Measurements from ENCODE around the gene RBM20.
"Not testable (repeated sequence)": the region's sequence is repeated elsewhere in the genome, so short reads cannot be mapped to it uniquely, and the experiment has no call there.

Gene RBM20

GRCh38 chr10:110757586-110757985 lies 113.5 kb downstream of the RBM20 start:
- Histone ChIP-seq H3K4me1 (ENCODE audit: insufficient read depth, low read length) (peaks cover 6% of the 10 kb centered on the region), H3K27me3 (ENCODE audit: insufficient read depth, low read length) (no peaks in the 10 kb centered on the region), H3K9me3 (ENCODE audit: low read length) (no peaks in the 10 kb centered on the region), H2AFZ (ENCODE audit: low read depth, low read length) (no peak overlapping the region), H3K36me3 (ENCODE audit: insufficient read depth, low read length) (no peaks in the 10 kb centered on the region), H3K4me3 (ENCODE audit: low read length) (no peak overlapping the region)

GRCh38 chr10:110758128-110758765 lies 114.1 kb downstream of the RBM20 start:
- no peak overlapping the region for H2AFZ ChIP-seq (ENCODE audit: low read depth, low read length)
- no peaks in the 10 kb centered on the region for H3K36me3 ChIP-seq (ENCODE audit: insufficient read depth, low read length)

GRCh38 chr10:110758898-110759297 lies 114.8 kb downstream of the RBM20 start:
- no peaks in the 10 kb centered on the region for H3K9me3 ChIP-seq (ENCODE audit: low read length)
- no peaks in the 10 kb centered on the region for H3K36me3 ChIP-seq (ENCODE audit: insufficient read depth, low read length)
- H2AFZ ChIP-seq (ENCODE audit: low read depth, low read length) = peak overlapping the region; percentile 32
- H3K4me1 ChIP-seq (ENCODE audit: insufficient read depth, low read length) = peaks cover 6% of the 10 kb centered on the region
- no peak overlapping the region for H3K4me3 ChIP-seq (ENCODE audit: low read length)
- no peaks in the 10 kb centered on the region for H3K27me3 ChIP-seq (ENCODE audit: insufficient read depth, low read length)

More at GRCh38 chr10:110758128-110758765, 114.1 kb downstream of the RBM20 start:
- Histone ChIP-seq H3K4me3 (ENCODE audit: low read length) (no peak overlapping the region), H3K4me1 (ENCODE audit: insufficient read depth, low read length) (peaks cover 6% of the 10 kb centered on the region), H3K9me3 (ENCODE audit: low read length) (no peaks in the 10 kb centered on the region), H3K27me3 (ENCODE audit: insufficient read depth, low read length) (no peaks in the 10 kb centered on the region)

GRCh38 chr10:110759523-110759922 lies 115.4 kb downstream of the RBM20 start:
- no peaks in the 10 kb centered on the region for H3K36me3 ChIP-seq (ENCODE audit: insufficient read depth, low read length)

GRCh38 chr10:110762109-110762848 lies 118.1 kb downstream of the RBM20 start:
- H3K4me3 ChIP-seq (ENCODE audit: low read length) = no peak overlapping the region
- no peaks in the 10 kb centered on the region for H3K9me3 ChIP-seq (ENCODE audit: low read length)
- H3K36me3 ChIP-seq (ENCODE audit: insufficient read depth, low read length) = no peaks in the 10 kb centered on the region
- H2AFZ ChIP-seq (ENCODE audit: low read depth, low read length) = no peak overlapping the region
- H3K4me1 ChIP-seq (ENCODE audit: insufficient read depth, low read length) = peaks cover 15% of the 10 kb centered on the region
- H3K27me3 ChIP-seq (ENCODE audit: insufficient read depth, low read length) = no peaks in the 10 kb centered on the region

More at GRCh38 chr10:110759523-110759922, 115.4 kb downstream of the RBM20 start:
- no peak overlapping the region for H3K4me3 ChIP-seq (ENCODE audit: low read length)
- H3K4me1 ChIP-seq (ENCODE audit: insufficient read depth, low read length) = peaks cover 6% of the 10 kb centered on the region
- no peaks in the 10 kb centered on the region for H3K27me3 ChIP-seq (ENCODE audit: insufficient read depth, low read length)
- H3K9me3 ChIP-seq (ENCODE audit: low read length) = no peaks in the 10 kb centered on the region
- H2AFZ ChIP-seq (ENCODE audit: low read depth, low read length) = no peak overlapping the region

GRCh38 chr10:110762849-110763211 lies 118.7 kb downstream of the RBM20 start:
- Histone ChIP-seq H3K4me1 (ENCODE audit: insufficient read depth, low read length) (peaks cover 15% of the 10 kb centered on the region), H3K36me3 (ENCODE audit: insufficient read depth, low read length) (no peaks in the 10 kb centered on the region), H2AFZ (ENCODE audit: low read depth, low read length) (no peak overlapping the region), H3K4me3 (ENCODE audit: low read length) (no peak overlapping the region), H3K9me3 (ENCODE audit: low read length) (no peaks in the 10 kb centered on the region), H3K27me3 (ENCODE audit: insufficient read depth, low read length) (no peaks in the 10 kb centered on the region)

- H3K36me3 ChIP-seq (ENCODE audit: insufficient read depth, low read length) = no peaks in the 10 kb centered on the region
- H3K27me3 ChIP-seq (ENCODE audit: insufficient read depth, low read length) = no peaks in the 10 kb centered on the region
- no peaks in the 10 kb centered on the region for H3K9me3 ChIP-seq (ENCODE audit: low read length)
- H2AFZ ChIP-seq (ENCODE audit: low read depth, low read length) = no peak overlapping the region
- no peak overlapping the region for H3K4me3 ChIP-seq (ENCODE audit: low read length)
- H3K4me1 ChIP-seq (ENCODE audit: insufficient read depth, low read length) = peaks cover 9% of the 10 kb centered on the region
Measured at GRCh38 chr10:110764378-110764777, 120.2 kb downstream of the RBM20 start.

- no peaks in the 10 kb centered on the region for H3K9me3 ChIP-seq (ENCODE audit: low read length)
- peaks cover 9% of the 10 kb centered on the region for H3K4me1 ChIP-seq (ENCODE audit: insufficient read depth, low read length)
- H3K27me3 ChIP-seq (ENCODE audit: insufficient read depth, low read length) = no peaks in the 10 kb centered on the region
- no peak overlapping the region for H3K4me3 ChIP-seq (ENCODE audit: low read length)
- H3K36me3 ChIP-seq (ENCODE audit: insufficient read depth, low read length) = no peaks in the 10 kb centered on the region
- no peak overlapping the region for H2AFZ ChIP-seq (ENCODE audit: low read depth, low read length)
Measured at GRCh38 chr10:110764793-110765512, 120.8 kb downstream of the RBM20 start.

GRCh38 chr10:110765513-110766319 lies 121.6 kb downstream of the RBM20 start:
- H3K36me3 ChIP-seq (ENCODE audit: insufficient read depth, low read length) = no peaks in the 10 kb centered on the region
- no peak overlapping the region for H2AFZ ChIP-seq (ENCODE audit: low read depth, low read length)
- H3K27me3 ChIP-seq (ENCODE audit: insufficient read depth, low read length) = no peaks in the 10 kb centered on the region
- H3K9me3 ChIP-seq (ENCODE audit: low read length) = no peaks in the 10 kb centered on the region
- no peak overlapping the region for H3K4me3 ChIP-seq (ENCODE audit: low read length)
- H3K4me1 ChIP-seq (ENCODE audit: insufficient read depth, low read length) = peaks cover 9% of the 10 kb centered on the region

GRCh38 chr10:110767601-110768000 lies 123.5 kb downstream of the RBM20 start:
- H3K4me1 ChIP-seq (ENCODE audit: insufficient read depth, low read length); H2AFZ ChIP-seq (ENCODE audit: low read depth, low read length); H3K4me3 ChIP-seq (ENCODE audit: low read length); H3K27me3 ChIP-seq (ENCODE audit: insufficient read depth, low read length); H3K9me3 ChIP-seq (ENCODE audit: low read length); H3K36me3 ChIP-seq (ENCODE audit: insufficient read depth, low read length): not testable (repeated sequence)

GRCh38 chr10:110770243-110770642 lies 126.1 kb downstream of the RBM20 start:
- Histone ChIP-seq H3K27me3 (ENCODE audit: insufficient read depth, low read length) (no peaks in the 10 kb centered on the region), H3K4me1 (ENCODE audit: insufficient read depth, low read length) (peaks cover 19% of the 10 kb centered on the region), H2AFZ (ENCODE audit: low read depth, low read length) (no peak overlapping the region), H3K4me3 (ENCODE audit: low read length) (no peak overlapping the region), H3K36me3 (ENCODE audit: insufficient read depth, low read length) (no peaks in the 10 kb centered on the region), H3K9me3 (ENCODE audit: low read length) (no peaks in the 10 kb centered on the region)

GRCh38 chr10:110771486-110771885 lies 127.3 kb downstream of the RBM20 start:
- no peak overlapping the region for H3K4me3 ChIP-seq (ENCODE audit: low read length)
- H3K36me3 ChIP-seq (ENCODE audit: insufficient read depth, low read length) = no peaks in the 10 kb centered on the region
- H2AFZ ChIP-seq (ENCODE audit: low read depth, low read length) = no peak overlapping the region
- no peaks in the 10 kb centered on the region for H3K9me3 ChIP-seq (ENCODE audit: low read length)
- peaks cover 10% of the 10 kb centered on the region for H3K4me1 ChIP-seq (ENCODE audit: insufficient read depth, low read length)
- H3K27me3 ChIP-seq (ENCODE audit: insufficient read depth, low read length) = no peaks in the 10 kb centered on the region

GRCh38 chr10:110771991-110772390 lies 127.9 kb downstream of the RBM20 start:
- Histone ChIP-seq H2AFZ (ENCODE audit: low read depth, low read length) (no peak overlapping the region), H3K9me3 (ENCODE audit: low read length) (no peaks in the 10 kb centered on the region), H3K4me3 (ENCODE audit: low read length) (no peak overlapping the region), H3K27me3 (ENCODE audit: insufficient read depth, low read length) (no peaks in the 10 kb centered on the region), H3K36me3 (ENCODE audit: insufficient read depth, low read length) (no peaks in the 10 kb centered on the region), H3K4me1 (ENCODE audit: insufficient read depth, low read length) (peaks cover 10% of the 10 kb centered on the region)

Measured in neuron (in vitro differentiated cells).